ENCODE measurements around the gene MRPL48. TPM values are rescaled to one million over a fixed set of nuclear protein-coding genes. Genes with fewer than 3 reads are reported as not detected.

The MRPL48 gene
- total RNA-seq, 1 donor from 2014 or later: 27.2 TPM

GRCh38 chr11:73859671-73860070 lies 72.0 kb downstream of the MRPL48 start:
- H3K4me2 ChIP-seq: no peak overlapping the region
- no peaks in the 10 kb centered on the region for H4K20me1 ChIP-seq (ENCODE audit: low read depth)
- no peak for DNase-seq (ENCODE audit: low spot score)
- no peak overlapping the region for H3K9ac ChIP-seq
- H3F3A ChIP-seq (ENCODE audit: low read depth): peaks cover 10% of the 10 kb centered on the region
- H3K27ac Mint-ChIP-seq: no peak overlapping the region
- no peak overlapping the region for H3K4me3 Mint-ChIP-seq
- H3K36me3 ChIP-seq: no peaks in the 10 kb centered on the region
- peaks cover 23% of the 10 kb centered on the region for H3K36me3 Mint-ChIP-seq
- H3K4me1 Mint-ChIP-seq: peaks cover 11% of the 10 kb centered on the region
- TF ChIP-seq, protein P1, sequence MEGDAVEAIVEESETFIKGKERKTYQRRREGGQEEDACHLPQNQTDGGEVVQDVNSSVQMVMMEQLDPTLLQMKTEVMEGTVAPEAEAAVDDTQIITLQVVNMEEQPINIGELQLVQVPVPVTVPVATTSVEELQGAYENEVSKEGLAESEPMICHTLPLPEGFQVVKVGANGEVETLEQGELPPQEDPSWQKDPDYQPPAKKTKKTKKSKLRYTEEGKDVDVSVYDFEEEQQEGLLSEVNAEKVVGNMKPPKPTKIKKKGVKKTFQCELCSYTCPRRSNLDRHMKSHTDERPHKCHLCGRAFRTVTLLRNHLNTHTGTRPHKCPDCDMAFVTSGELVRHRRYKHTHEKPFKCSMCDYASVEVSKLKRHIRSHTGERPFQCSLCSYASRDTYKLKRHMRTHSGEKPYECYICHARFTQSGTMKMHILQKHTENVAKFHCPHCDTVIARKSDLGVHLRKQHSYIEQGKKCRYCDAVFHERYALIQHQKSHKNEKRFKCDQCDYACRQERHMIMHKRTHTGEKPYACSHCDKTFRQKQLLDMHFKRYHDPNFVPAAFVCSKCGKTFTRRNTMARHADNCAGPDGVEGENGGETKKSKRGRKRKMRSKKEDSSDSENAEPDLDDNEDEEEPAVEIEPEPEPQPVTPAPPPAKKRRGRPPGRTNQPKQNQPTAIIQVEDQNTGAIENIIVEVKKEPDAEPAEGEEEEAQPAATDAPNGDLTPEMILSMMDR (IDR thresholded peaks at IDR 0.05): no peak
- TF ChIP-seq EZH2phosphoT487 (IDR thresholded peaks at IDR 0.05) (no peak), EZH2 (IDR thresholded peaks at IDR 0.05) (no peak)
- H2AFZ ChIP-seq (replicated peaks): no peak overlapping the region
- H3K9me3 Mint-ChIP-seq: no peaks in the 10 kb centered on the region
- no peaks in the 10 kb centered on the region for H3K79me2 ChIP-seq (ENCODE audit: low read depth)
- H3K4me1 ChIP-seq: peaks cover 8% of the 10 kb centered on the region
- H3K4me3 ChIP-seq: no peak overlapping the region
- H3K9me3 ChIP-seq (ENCODE audit: low read depth): no peaks in the 10 kb centered on the region
- H3K27me3 Mint-ChIP-seq (ENCODE audit: insufficient read depth, low read depth): peaks cover 2% of the 10 kb centered on the region
- H3K27ac ChIP-seq: no peak overlapping the region
- H3K27me3 ChIP-seq: no peaks in the 10 kb centered on the region

GRCh38 chr11:73860202-73860601 lies 72.5 kb downstream of the MRPL48 start:
- Mint-ChIP-seq H3K36me3 (peaks cover 21% of the 10 kb centered on the region), H3K27ac (no peak overlapping the region), H3K4me1 (peaks cover 11% of the 10 kb centered on the region), H3K27me3 (ENCODE audit: insufficient read depth, low read depth) (no peaks in the 10 kb centered on the region), H3K4me3 (no peak overlapping the region), H3K9me3 (no peaks in the 10 kb centered on the region)
- Histone ChIP-seq H3K9ac (no peak overlapping the region), H3K36me3 (no peaks in the 10 kb centered on the region), H2AFZ (replicated peaks) (no peak overlapping the region), H3K4me2 (no peak overlapping the region), H4K20me1 (ENCODE audit: low read depth) (no peaks in the 10 kb centered on the region), H3K4me3 (no peak overlapping the region), H3K79me2 (ENCODE audit: low read depth) (no peaks in the 10 kb centered on the region), H3F3A (ENCODE audit: low read depth) (peaks cover 10% of the 10 kb centered on the region), H3K27me3 (no peaks in the 10 kb centered on the region), H3K9me3 (ENCODE audit: low read depth) (no peaks in the 10 kb centered on the region), H3K27ac (no peak overlapping the region), H3K4me1 (peaks cover 8% of the 10 kb centered on the region)
- TF ChIP-seq, protein P1 (IDR thresholded peaks at IDR 0.05): no peak
- TF ChIP-seq EZH2phosphoT487 (IDR thresholded peaks at IDR 0.05) (no peak), EZH2 (IDR thresholded peaks at IDR 0.05) (no peak)
- no peak for DNase-seq (ENCODE audit: low spot score)

- Mint-ChIP-seq H3K4me3 (no peak overlapping the region), H3K27ac (no peak overlapping the region), H3K9me3 (no peaks in the 10 kb centered on the region), H3K36me3 (peaks cover 22% of the 10 kb centered on the region), H3K4me1 (peaks cover 2% of the 10 kb centered on the region), H3K27me3 (ENCODE audit: insufficient read depth, low read depth) (no peaks in the 10 kb centered on the region)
- no peak overlapping the region for H3K4me3 ChIP-seq
- H3K27me3 ChIP-seq: no peaks in the 10 kb centered on the region
- TF ChIP-seq EZH2 (IDR thresholded peaks at IDR 0.05): no peak
- TF ChIP-seq, protein P1 (IDR thresholded peaks at IDR 0.05): no peak
- TF ChIP-seq EZH2phosphoT487 (IDR thresholded peaks at IDR 0.05): no peak
- H2AFZ ChIP-seq (replicated peaks): no peak overlapping the region
- no peaks in the 10 kb centered on the region for H3K36me3 ChIP-seq
- H4K20me1 ChIP-seq (ENCODE audit: low read depth): no peaks in the 10 kb centered on the region
- H3K79me2 ChIP-seq (ENCODE audit: low read depth): no peaks in the 10 kb centered on the region
- DNase-seq (ENCODE audit: low spot score): no peak
- no peak overlapping the region for H3K27ac ChIP-seq
- no peaks in the 10 kb centered on the region for H3K4me1 ChIP-seq
- H3K9ac ChIP-seq: no peak overlapping the region
- no peak overlapping the region for H3K4me2 ChIP-seq
- H3F3A ChIP-seq (ENCODE audit: low read depth): no peaks in the 10 kb centered on the region
- H3K9me3 ChIP-seq (ENCODE audit: low read depth): no peaks in the 10 kb centered on the region
Observed at GRCh38 chr11:73862986-73863385, 75.3 kb downstream of the MRPL48 start.
